Endothelial cell of umbilical vein (primary cell): ENCODE measurements around the gene INTS1. TPM values are rescaled to one million over a fixed set of nuclear protein-coding genes. Genes with fewer than 3 reads are reported as not detected.

Source experiments
- BruUV-seq: library from RNA; stranded (reverse); fragments of 400-500 nt; replicated peaks from 2 replicates; lab custom pipeline; 2021; lab: Mats Ljungman, UMichigan
- CTCF ChIA-PET: fragments of 300-600, 350-600 bp; sonication (Branson Sonifier 250); formaldehyde crosslinking; loops from one replicate; lab custom pipeline; 2021; ENCODE audit warnings: antibody characterized with exemption, inconsistent platforms; lab: Charles Lee
- POLR2A ChIA-PET: fragments of 300-600, 350-600 bp; sonication (Branson Sonifier 250); formaldehyde crosslinking; loops from one replicate; lab custom pipeline; 2021; ENCODE audit warnings: antibody characterized with exemption, inconsistent platforms; lab: Charles Lee
- DNase-seq: peaks from one replicate; pipeline ENCODE4 v3.0.0-alpha.2; 2011; ENCODE audit warnings: low read depth, low spot score
- FAIRE-seq: peaks from 2 replicates; lab custom pipeline; 2011; peaks lifted over from hg19 to GRCh38; lab: Jason Lieb, UNC
- H2AFZ ChIP-seq: 2 replicates; pipeline ENCODE4 v1.6.0; 2012; ENCODE audit warnings: low read depth, low read length, control low read depth, inconsistent platforms
- H3K27ac ChIP-seq: 2 replicates; pipeline ENCODE4 v1.5.1; 2011; ENCODE audit warnings: low read depth, mild to moderate bottlenecking, control low read depth, low read length, moderate library complexity; ENCODE audit not compliant: insufficient read depth
- H3K27me3 ChIP-seq, 2 experiments: 2 replicates each; pipeline versions ENCODE4 v1.6.0 to v1.6.1; 2011; ENCODE audit warnings: low read length in 2 of 2, mixed read lengths in 1 of 2; ENCODE audit not compliant: control insufficient read depth in 2 of 2, insufficient read depth in 2 of 2
- H3K36me3 ChIP-seq, 2 experiments: 2 replicates in 1 of 2; 3 replicates in 1 of 2; pipeline ENCODE4 v1.5.1; 2011; ENCODE audit warnings: low read length in 2 of 2, mild to moderate bottlenecking in 1 of 2, moderate library complexity in 1 of 2; ENCODE audit not compliant: control insufficient read depth in 2 of 2, insufficient read depth in 2 of 2; ENCODE audit errors: extremely low read depth in 1 of 2
- H3K4me1 ChIP-seq: 3 replicates; pipeline ENCODE4 v1.5.1; 2011; ENCODE audit warnings: mild to moderate bottlenecking, low read length; ENCODE audit not compliant: control insufficient read depth, insufficient read depth; ENCODE audit errors: extremely low read depth
- H3K4me2 ChIP-seq: 2 replicates; pipeline ENCODE4 v1.6.1; 2011; ENCODE audit warnings: low read length, control low read depth, mixed read lengths; ENCODE audit not compliant: insufficient read depth
- H3K4me3 ChIP-seq, 3 experiments: fragments of 200-600 bp in 1 of 3; sonication (generic), shearing (Covaris generic) in 1 of 3; replicated peaks in 1 of 3; 2 replicates each; pipeline ENCODE4 v1.5.1; 2011 to 2016; ENCODE audit warnings: control low read depth in 3 of 3, low read length in 3 of 3, mild to moderate bottlenecking in 2 of 3, inconsistent platforms in 1 of 3, low read depth in 1 of 3, moderate library complexity in 1 of 3; ENCODE audit not compliant: insufficient read depth in 1 of 3
- H3K79me2 ChIP-seq: 2 replicates; pipeline ENCODE4 v1.6.0; 2012; ENCODE audit warnings: low read length, inconsistent platforms; ENCODE audit not compliant: control insufficient read depth, insufficient read depth
- H3K9ac ChIP-seq: replicated peaks from 2 replicates; pipeline ENCODE3; 2011; ENCODE audit warnings: low read length, control low read depth; ENCODE audit not compliant: insufficient read depth; ENCODE audit errors: extremely low read depth
- H3K9me1 ChIP-seq: replicated peaks from 3 replicates; pipeline ENCODE4 v1.6.0; 2011; ENCODE audit warnings: mild to moderate bottlenecking, low read length; ENCODE audit not compliant: control insufficient read depth, insufficient read depth; ENCODE audit errors: extremely low read depth
- H3K9me3 ChIP-seq: replicated peaks from 2 replicates; pipeline ENCODE4 v1.5.1; 2012; ENCODE audit warnings: low read length, inconsistent platforms; ENCODE audit not compliant: control insufficient read depth, insufficient read depth
- H4K20me1 ChIP-seq: replicated peaks from 2 replicates; pipeline ENCODE3; 2011; ENCODE audit warnings: mild to moderate bottlenecking, low read length; ENCODE audit not compliant: control insufficient read depth, insufficient read depth; ENCODE audit errors: extremely low read depth
- EZH2 ChIP-seq: IDR thresholded peaks from 2 replicates; pipeline ENCODE4 v1.6.1; 2012; ENCODE audit warnings: borderline replicate concordance, low read depth, mild to moderate bottlenecking, moderate library complexity, low read length, inconsistent platforms; ENCODE audit not compliant: severe bottlenecking
- FOS ChIP-seq: IDR thresholded peaks from 2 replicates; pipeline ENCODE4 v1.6.1; 2011; ENCODE audit warnings: mild to moderate bottlenecking, low read length, moderate library complexity, borderline replicate concordance; ENCODE audit not compliant: insufficient read depth
- GATA2 ChIP-seq: IDR thresholded peaks from 2 replicates; pipeline ENCODE4 v1.7.0; 2011; ENCODE audit warnings: low read depth, mild to moderate bottlenecking, moderate library complexity, mixed read lengths, low read length; ENCODE audit not compliant: insufficient read length, insufficient read depth
- JUN ChIP-seq: IDR thresholded peaks from 2 replicates; pipeline ENCODE4 v1.6.1; 2011; ENCODE audit warnings: borderline replicate concordance, low read depth; ENCODE audit not compliant: insufficient read length, insufficient read depth
- MYC ChIP-seq: IDR thresholded peaks from one replicate; pipeline ENCODE4 v1.6.1; 2011; ENCODE audit warnings: mild to moderate bottlenecking, low read depth, low read length
- POLR2A ChIP-seq: IDR thresholded peaks from 2 replicates; pipeline ENCODE4 v1.6.1; 2012; ENCODE audit warnings: low read depth, mild to moderate bottlenecking, control low read depth, low read length
- POLR2AphosphoS5 ChIP-seq: IDR thresholded peaks from 2 replicates; pipeline ENCODE4 v1.6.1; 2012; ENCODE audit warnings: low read depth, mild to moderate bottlenecking, control low read depth, low read length, moderate library complexity; ENCODE audit not compliant: insufficient read depth
- dilution Hi-C: fragments of 300-500 bp; cut with MboI; formaldehyde crosslinking; loops from one replicate; pipeline ENCODE4 v1.15.0; 2019; ENCODE audit warnings: low sequenced_read_pairs; ENCODE audit not compliant: extremely low pct_ligation_motif_present
- intact Hi-C: fragments of 100-400 bp; cut with micrococcal nuclease; formaldehyde crosslinking; loops from one replicate; pipeline ENCODE4 v1.10.0; 2022
- polyA plus RNA-seq, 4 experiments: library from polyadenylated mRNA; depleted of rRNA in 3 of 4; stranded (reverse) in 3 of 4; unstranded in 1 of 4; fragments of >200 nt; gene quantifications; 2 replicates each; pipeline versions ENCODE4 v1.2.1 to v1.2.3, GENCODE V29; 2011 to 2012; ENCODE audit warnings: missing spikeins in 1 of 4
- total RNA-seq: library from RNA; stranded (reverse); gene quantifications from 2 replicates; pipeline ENCODE4 v1.2.3, GENCODE V29; 2021
- TF ChIP-seq, protein P1 (sequence below), 2 donors: IDR thresholded peaks; 1 replicate in 1 of 2; 2 replicates in 1 of 2; pipeline ENCODE4 v1.5.1; 2011; ENCODE audit warnings: low read length in 2 of 2, mild to moderate bottlenecking in 2 of 2, moderate library complexity in 2 of 2, control low read depth in 1 of 2, inconsistent platforms in 1 of 2, low read depth in 1 of 2; ENCODE audit not compliant: insufficient read depth in 1 of 2; ENCODE audit errors: extremely low read depth in 1 of 2
- TF ChIP-seq, protein P2 (sequence below): IDR thresholded peaks from 2 replicates; pipeline ENCODE4 v1.6.1; 2011; ENCODE audit not compliant: insufficient read depth, insufficient read length

The INTS1 gene
- total and polyA plus RNA-seq, 2 donors (not counting 3 experiments of a cell fraction or from before 2014, with no cell fraction given): 57.8 to 116 TPM

- H3K9me3 ChIP-seq: no peaks in the 10 kb centered on the region
- H3K9me1 ChIP-seq: no peaks in the 10 kb centered on the region
- TF ChIP-seq, protein P1, sequence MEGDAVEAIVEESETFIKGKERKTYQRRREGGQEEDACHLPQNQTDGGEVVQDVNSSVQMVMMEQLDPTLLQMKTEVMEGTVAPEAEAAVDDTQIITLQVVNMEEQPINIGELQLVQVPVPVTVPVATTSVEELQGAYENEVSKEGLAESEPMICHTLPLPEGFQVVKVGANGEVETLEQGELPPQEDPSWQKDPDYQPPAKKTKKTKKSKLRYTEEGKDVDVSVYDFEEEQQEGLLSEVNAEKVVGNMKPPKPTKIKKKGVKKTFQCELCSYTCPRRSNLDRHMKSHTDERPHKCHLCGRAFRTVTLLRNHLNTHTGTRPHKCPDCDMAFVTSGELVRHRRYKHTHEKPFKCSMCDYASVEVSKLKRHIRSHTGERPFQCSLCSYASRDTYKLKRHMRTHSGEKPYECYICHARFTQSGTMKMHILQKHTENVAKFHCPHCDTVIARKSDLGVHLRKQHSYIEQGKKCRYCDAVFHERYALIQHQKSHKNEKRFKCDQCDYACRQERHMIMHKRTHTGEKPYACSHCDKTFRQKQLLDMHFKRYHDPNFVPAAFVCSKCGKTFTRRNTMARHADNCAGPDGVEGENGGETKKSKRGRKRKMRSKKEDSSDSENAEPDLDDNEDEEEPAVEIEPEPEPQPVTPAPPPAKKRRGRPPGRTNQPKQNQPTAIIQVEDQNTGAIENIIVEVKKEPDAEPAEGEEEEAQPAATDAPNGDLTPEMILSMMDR (IDR thresholded peaks at IDR 0.05; ENCODE audit: extremely low read depth in 1 of 2, insufficient read depth in 1 of 2, low read depth in 1 of 2, low read length in 2 of 2): no peak
- no peak for TF ChIP-seq POLR2AphosphoS5
- TF ChIP-seq GATA2: no peak
- TF ChIP-seq MYC: no peak
- no peak for TF ChIP-seq FOS
- TF ChIP-seq, protein P2, sequence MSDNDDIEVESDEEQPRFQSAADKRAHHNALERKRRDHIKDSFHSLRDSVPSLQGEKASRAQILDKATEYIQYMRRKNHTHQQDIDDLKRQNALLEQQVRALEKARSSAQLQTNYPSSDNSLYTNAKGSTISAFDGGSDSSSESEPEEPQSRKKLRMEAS: no peak
- no peak for TF ChIP-seq EZH2
- no peak for TF ChIP-seq JUN
- no peak for TF ChIP-seq POLR2A
- no TSS peak for BruUV-seq
- H3K9ac ChIP-seq: no peak overlapping the region
- H4K20me1 ChIP-seq: no peaks in the 10 kb centered on the region
- H3K4me3 ChIP-seq: no peak overlapping the region
- no peak overlapping the region for H3K4me2 ChIP-seq
- ChIA-PET CTCF (no interaction called here), POLR2A (no interaction called here)
- H3K4me1 ChIP-seq: no peaks in the 10 kb centered on the region
- intact Hi-C loops: no loop called here
- no peak overlapping the region for H3K27ac ChIP-seq
- no peaks in the 10 kb centered on the region for H3K79me2 ChIP-seq
- no peak overlapping the region for H2AFZ ChIP-seq
- dilution Hi-C loops: no loop called here
- H3K27me3 ChIP-seq: no peaks in the 10 kb centered on the region
- no peaks in the 10 kb centered on the region for H3K36me3 ChIP-seq
- FAIRE-seq (no peak), DNase-seq (no peak)
These were observed 46.6 kb upstream of the INTS1 start for GRCh38 chr7:1550846-1551155.
